ENCODE data around the gene BMPR1B.
"Not testable (repeated sequence)": the region's sequence is repeated elsewhere in the genome, so short reads cannot be mapped to it uniquely, and the experiment has no call there.

The BMPR1B gene

DNA sequence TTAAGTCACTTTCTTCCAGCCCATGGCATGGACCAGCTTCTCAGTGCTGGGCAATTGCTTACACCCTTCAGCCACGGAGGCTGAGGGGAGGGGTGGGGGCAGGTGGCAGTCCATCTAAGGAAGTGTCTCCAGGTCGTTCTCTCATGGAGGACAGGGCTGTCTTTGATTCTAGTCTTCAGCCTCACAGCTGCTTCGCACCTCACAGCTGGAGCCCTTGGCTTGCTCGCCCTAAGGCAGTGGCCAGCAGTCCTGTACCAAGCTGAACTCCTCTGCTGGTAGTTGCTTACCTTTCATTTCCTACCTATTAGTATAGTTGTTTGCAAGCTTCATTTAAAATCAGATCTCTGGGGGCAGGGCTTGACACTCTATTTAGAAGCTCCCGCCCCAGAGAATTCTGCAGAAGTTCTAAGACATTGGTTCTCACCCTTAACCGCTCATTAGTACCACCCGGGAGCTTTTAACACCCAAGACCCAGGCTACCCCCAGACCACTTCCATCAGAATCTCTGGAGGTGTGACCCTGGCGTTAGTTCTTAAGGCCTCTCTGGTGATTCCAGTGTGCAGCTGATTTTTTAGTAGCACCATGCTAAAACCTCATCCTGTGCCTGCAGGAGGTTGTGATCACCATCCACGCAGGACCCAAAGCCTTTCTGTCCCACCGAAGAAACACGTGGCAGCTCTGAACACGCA lies 404.2 kb downstream of the BMPR1B start:
- FAIRE-seq (no peak), DNase-seq (ENCODE audit: insufficient read length) (no peak)
- no peak for TF ChIP-seq TAF1 (IDR thresholded peaks at IDR 0.05; ENCODE audit: borderline replicate concordance, low read depth, low read length)
- TF ChIP-seq POLR2A (IDR thresholded peaks at IDR 0.05; ENCODE audit: low read depth, low read length): no peak
- TF ChIP-seq POLR2AphosphoS5 (IDR thresholded peaks at IDR 0.05; ENCODE audit: low read depth, low read length): no peak

GRCh38 chr4:95162867-95163266 lies 405.1 kb downstream of the BMPR1B start:
- TF ChIP-seq TAF1 (IDR thresholded peaks at IDR 0.05; ENCODE audit: borderline replicate concordance, low read depth, low read length): no peak
- no peak for TF ChIP-seq POLR2A (IDR thresholded peaks at IDR 0.05; ENCODE audit: low read depth, low read length)
- TF ChIP-seq POLR2AphosphoS5 (IDR thresholded peaks at IDR 0.05; ENCODE audit: low read depth, low read length): no peak
- FAIRE-seq: no peak
- no peak for DNase-seq (ENCODE audit: insufficient read length)

DNA sequence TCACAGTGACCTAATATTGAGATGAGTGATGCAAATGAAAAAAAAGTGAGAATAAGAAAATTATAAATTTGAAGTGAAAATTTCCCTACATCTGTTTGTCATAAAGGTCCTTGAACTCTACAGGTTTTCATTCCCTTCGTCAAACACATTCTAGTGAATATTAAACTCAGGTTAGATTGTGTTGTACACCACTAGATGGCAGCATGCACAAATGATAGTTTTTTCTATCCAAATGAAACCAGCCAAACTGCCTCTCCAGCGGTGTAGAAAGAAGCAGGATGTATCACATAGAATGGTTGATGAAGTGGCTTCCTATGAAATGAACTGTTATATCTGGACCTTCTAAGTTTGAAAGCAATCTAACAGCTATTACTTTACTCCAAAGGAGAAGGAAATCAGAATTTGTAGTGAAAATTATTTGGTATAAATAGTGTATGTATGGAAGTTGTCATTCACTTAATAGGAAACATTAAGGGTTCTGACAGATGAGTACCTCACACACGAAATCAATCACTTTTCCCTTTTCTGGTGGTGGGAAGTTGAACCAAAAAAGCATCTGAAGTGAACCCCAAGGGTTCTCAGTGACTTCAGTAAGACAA lies 408.3 kb downstream of the BMPR1B start:
- DNase-seq (ENCODE audit: insufficient read length) (no peak), FAIRE-seq (peak; percentile 87)
- TF ChIP-seq POLR2A (IDR thresholded peaks at IDR 0.05; ENCODE audit: low read depth, low read length) (no peak), POLR2AphosphoS5 (IDR thresholded peaks at IDR 0.05; ENCODE audit: low read depth, low read length) (no peak), TAF1 (IDR thresholded peaks at IDR 0.05; ENCODE audit: borderline replicate concordance, low read depth, low read length) (no peak)

GRCh38 chr4:95167805-95168204 lies 410.1 kb downstream of the BMPR1B start:
- FAIRE-seq (no peak), DNase-seq (ENCODE audit: insufficient read length) (no peak)
- TF ChIP-seq POLR2AphosphoS5 (IDR thresholded peaks at IDR 0.05; ENCODE audit: low read depth, low read length) (no peak), TAF1 (IDR thresholded peaks at IDR 0.05; ENCODE audit: borderline replicate concordance, low read depth, low read length) (no peak), POLR2A (IDR thresholded peaks at IDR 0.05; ENCODE audit: low read depth, low read length) (no peak)

DNA sequence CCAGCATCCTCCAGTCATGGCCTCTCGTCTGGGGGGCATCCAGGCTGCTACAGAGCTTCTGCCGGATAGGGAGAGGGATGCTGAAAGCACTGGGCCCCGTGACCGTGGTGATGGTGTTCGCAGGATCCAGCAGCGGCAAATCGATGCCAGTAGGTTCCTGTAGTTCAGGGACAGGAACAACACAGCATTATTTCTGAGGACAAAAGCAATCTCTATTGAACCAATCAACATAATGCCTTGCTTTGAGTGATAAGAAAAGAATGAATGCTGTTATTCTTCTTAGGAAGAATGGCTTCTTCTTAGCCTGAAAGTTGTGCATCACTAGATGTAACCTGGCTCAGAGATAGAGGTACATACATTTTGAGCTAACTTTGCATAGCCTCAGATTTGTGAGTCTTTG lies 412.4 kb downstream of the BMPR1B start:
- no peak for TF ChIP-seq POLR2AphosphoS5 (IDR thresholded peaks at IDR 0.05; ENCODE audit: low read depth, low read length)
- TF ChIP-seq POLR2A (IDR thresholded peaks at IDR 0.05; ENCODE audit: low read depth, low read length): no peak
- TF ChIP-seq TAF1 (IDR thresholded peaks at IDR 0.05; ENCODE audit: borderline replicate concordance, low read depth, low read length): no peak
- FAIRE-seq (no peak), DNase-seq (ENCODE audit: insufficient read length) (no peak)

- not testable (repeated sequence) for FAIRE-seq; DNase-seq (ENCODE audit: insufficient read length)
Measured at GRCh38 chr4:95171377-95171776, 413.6 kb downstream of the BMPR1B start.

- TF ChIP-seq POLR2A (IDR thresholded peaks at IDR 0.05; ENCODE audit: low read depth, low read length): no peak
- no peak for TF ChIP-seq TAF1 (IDR thresholded peaks at IDR 0.05; ENCODE audit: borderline replicate concordance, low read depth, low read length)
- TF ChIP-seq POLR2AphosphoS5 (IDR thresholded peaks at IDR 0.05; ENCODE audit: low read depth, low read length): no peak
- FAIRE-seq: no peak
- no peak for DNase-seq (ENCODE audit: insufficient read length)
Measured at GRCh38 chr4:95178938-95179337, 421.2 kb downstream of the BMPR1B start.

- DNase-seq (ENCODE audit: insufficient read length) (no peak), FAIRE-seq (no peak)
- TF ChIP-seq POLR2A (IDR thresholded peaks at IDR 0.05; ENCODE audit: low read depth, low read length) (no peak), POLR2AphosphoS5 (IDR thresholded peaks at IDR 0.05; ENCODE audit: low read depth, low read length) (no peak), TAF1 (IDR thresholded peaks at IDR 0.05; ENCODE audit: borderline replicate concordance, low read depth, low read length) (no peak)
Measured at GRCh38 chr4:95180531-95181242, 422.9 kb downstream of the BMPR1B start.

GRCh38 chr4:95181243-95181995 lies 423.7 kb downstream of the BMPR1B start:
- TF ChIP-seq TAF1 (IDR thresholded peaks at IDR 0.05; ENCODE audit: borderline replicate concordance, low read depth, low read length) (no peak), POLR2AphosphoS5 (IDR thresholded peaks at IDR 0.05; ENCODE audit: low read depth, low read length) (no peak), POLR2A (IDR thresholded peaks at IDR 0.05; ENCODE audit: low read depth, low read length) (no peak)
- FAIRE-seq (no peak), DNase-seq (ENCODE audit: insufficient read length) (no peak)

DNA sequence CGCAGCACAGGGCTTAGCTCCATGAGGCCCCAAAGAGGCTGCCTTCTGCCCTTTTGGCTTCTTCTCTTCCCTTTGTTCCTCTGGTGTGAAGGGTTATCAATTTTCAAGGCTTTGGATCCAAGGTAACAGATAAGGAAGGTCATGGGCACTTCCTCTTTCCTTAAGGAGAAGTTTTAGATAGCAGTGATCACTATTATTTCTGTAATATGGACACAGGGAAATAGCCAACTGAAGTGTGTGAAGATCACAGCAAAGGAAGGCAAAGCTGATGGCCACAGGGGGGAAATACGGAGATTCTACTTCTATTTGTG lies 424.2 kb downstream of the BMPR1B start:
- TF ChIP-seq TAF1 (IDR thresholded peaks at IDR 0.05; ENCODE audit: borderline replicate concordance, low read depth, low read length) (no peak), POLR2AphosphoS5 (IDR thresholded peaks at IDR 0.05; ENCODE audit: low read depth, low read length) (no peak), POLR2A (IDR thresholded peaks at IDR 0.05; ENCODE audit: low read depth, low read length) (no peak)
- FAIRE-seq (no peak), DNase-seq (ENCODE audit: insufficient read length) (no peak)

- TF ChIP-seq POLR2A (IDR thresholded peaks at IDR 0.05; ENCODE audit: low read depth, low read length) (no peak), TAF1 (IDR thresholded peaks at IDR 0.05; ENCODE audit: borderline replicate concordance, low read depth, low read length) (no peak), POLR2AphosphoS5 (IDR thresholded peaks at IDR 0.05; ENCODE audit: low read depth, low read length) (no peak)
- no peak for DNase-seq (ENCODE audit: insufficient read length)
- FAIRE-seq: no peak
Measured at GRCh38 chr4:95183656-95184408, 426.1 kb downstream of the BMPR1B start.

Measured in GM12892 (cell line).